HEK293T (cell line): ENCODE data around the gene NFE2L3.

ENCODE experiments used
- ARNT ChIP-seq: fragments of 450-650 bp; IDR thresholded peaks from 2 replicates; pipeline ENCODE4 v1.6.1; 2017; ENCODE audit warnings: mild to moderate bottlenecking
- BHLHE40 ChIP-seq: fragments of 450-650 bp; IDR thresholded peaks from 2 replicates; pipeline ENCODE4 v1.6.1; 2016; ENCODE audit warnings: mild to moderate bottlenecking, moderate library complexity, borderline replicate concordance
- ELF4 ChIP-seq: fragments of 450-650 bp; IDR thresholded peaks from 2 replicates; pipeline ENCODE4 v1.6.1; 2017; ENCODE audit warnings: antibody characterized with exemption
- FOXK2 ChIP-seq: fragments of 450-650 bp; IDR thresholded peaks from 2 replicates; pipeline ENCODE4 v1.6.1; 2016; ENCODE audit warnings: mild to moderate bottlenecking
- FOXM1 ChIP-seq: fragments of 450-650 bp; IDR thresholded peaks from 2 replicates; pipeline ENCODE4 v1.6.1; 2017; ENCODE audit warnings: mild to moderate bottlenecking, borderline replicate concordance
- NFRKB ChIP-seq: fragments of 450-650 bp; IDR thresholded peaks from 2 replicates; pipeline ENCODE4 v1.6.1; 2016; ENCODE audit warnings: mild to moderate bottlenecking, moderate library complexity
- SP1 ChIP-seq: fragments of 450-650 bp; IDR thresholded peaks from 2 replicates; pipeline ENCODE4 v1.6.1; 2017
- SUZ12 ChIP-seq: fragments of 450-650 bp; IDR thresholded peaks from 2 replicates; pipeline ENCODE4 v1.6.1; 2016; ENCODE audit warnings: mild to moderate bottlenecking
- TARDBP ChIP-seq: fragments of 450-650 bp; IDR thresholded peaks from 2 replicates; pipeline ENCODE4 v1.6.1; 2016
- ZNF384 ChIP-seq: fragments of 450-650 bp; IDR thresholded peaks from 2 replicates; pipeline ENCODE4 v1.6.1; 2016

DNA sequence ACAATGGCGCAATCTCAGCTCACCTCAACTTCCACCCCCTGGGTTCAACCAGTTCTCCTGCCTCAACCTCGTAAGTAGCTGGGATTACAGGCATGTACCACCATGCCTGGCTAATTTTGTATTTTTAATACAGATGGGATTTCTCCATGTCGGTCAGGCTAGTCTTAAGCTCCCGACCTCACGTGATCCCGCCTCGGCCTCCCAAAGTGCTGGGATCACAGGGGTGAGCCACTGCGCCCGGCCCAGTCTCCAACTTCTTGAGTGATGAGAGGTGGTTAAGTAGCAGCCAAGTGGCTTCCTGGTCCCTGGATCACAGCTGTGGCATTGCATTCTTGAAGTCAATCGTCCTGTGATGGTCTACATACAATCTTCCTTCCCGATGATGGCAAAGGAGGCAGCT is 46.1 kb upstream of the NFE2L3 start:
- TF ChIP-seq BHLHE40 (no peak), SUZ12 (no peak), NFRKB (no peak), ELF4 (no peak), ZNF384 (no peak), FOXK2 (no peak), ARNT (no peak), SP1 (no peak), FOXM1 (no peak), TARDBP (no peak)
